HUES64 (cell line): ENCODE data around the gene PHACTR1.

ENCODE experiments used
- H3K27ac ChIP-seq: 2 replicates; pipeline ENCODE4 v1.7.0; 2013; ENCODE audit warnings: low read depth, low read length, inconsistent platforms
- H3K27me3 ChIP-seq: 2 replicates; pipeline ENCODE4 v1.6.1; 2013; ENCODE audit warnings: mild to moderate bottlenecking, low read length; ENCODE audit not compliant: insufficient read depth
- H3K36me3 ChIP-seq: 2 replicates; pipeline ENCODE4 v1.6.1; 2013; ENCODE audit warnings: mild to moderate bottlenecking, low read length; ENCODE audit not compliant: insufficient read depth
- H3K4me1 ChIP-seq: 2 replicates; pipeline ENCODE4 v1.6.1; 2013; ENCODE audit warnings: mild to moderate bottlenecking, low read length, moderate library complexity; ENCODE audit not compliant: insufficient read depth
- H3K4me3 ChIP-seq: 2 replicates; pipeline ENCODE4 v1.5.1; 2013; ENCODE audit warnings: mild to moderate bottlenecking, low read length, moderate library complexity
- H3K9ac ChIP-seq: 2 replicates; pipeline ENCODE4 v1.6.1; 2013; ENCODE audit warnings: mild to moderate bottlenecking, low read depth, low read length
- H3K9me3 ChIP-seq: 2 replicates; pipeline ENCODE4 v1.6.1; 2013; ENCODE audit warnings: low read depth, low read length; ENCODE audit not compliant: insufficient read depth
- WGBS: fragments of 150-250, 120-280 bp; methylation state at CpG from one replicate; pipeline ENCODE4 v1.1.7; 2013; ENCODE audit warnings: missing lambda C conversion rate; 5-methylcytosine and 5-hydroxymethylcytosine counted together

PHACTR1 gene

GRCh38 chr6:13250703-13251102 is 534.1 kb downstream of the PHACTR1 start:
- Histone ChIP-seq H3K27ac (no peak overlapping the region), H3K27me3 (no peaks in the 10 kb centered on the region), H3K4me1 (peaks cover 15% of the 10 kb centered on the region), H3K36me3 (no peaks in the 10 kb centered on the region), H3K9ac (no peak overlapping the region), H3K9me3 (peaks cover 5% of the 10 kb centered on the region), H3K4me3 (no peak overlapping the region)
- 86% methylated on average over 6 of the region's 6 CpGs for WGBS

- no peaks in the 10 kb centered on the region for H3K36me3 ChIP-seq
- no peak overlapping the region for H3K9ac ChIP-seq
- WGBS = 83% methylated on average over 9 of the region's 9 CpGs
- peaks cover 9% of the 10 kb centered on the region for H3K9me3 ChIP-seq
- no peak overlapping the region for H3K27ac ChIP-seq
- peaks cover 15% of the 10 kb centered on the region for H3K4me1 ChIP-seq
- H3K27me3 ChIP-seq = no peaks in the 10 kb centered on the region
- no peak overlapping the region for H3K4me3 ChIP-seq
These were observed 534.7 kb downstream of the PHACTR1 start for GRCh38 chr6:13251242-13251641.

- H3K27ac ChIP-seq = no peak overlapping the region
These were observed 536.2 kb downstream of the PHACTR1 start for GRCh38 chr6:13252790-13253189.

DNA sequence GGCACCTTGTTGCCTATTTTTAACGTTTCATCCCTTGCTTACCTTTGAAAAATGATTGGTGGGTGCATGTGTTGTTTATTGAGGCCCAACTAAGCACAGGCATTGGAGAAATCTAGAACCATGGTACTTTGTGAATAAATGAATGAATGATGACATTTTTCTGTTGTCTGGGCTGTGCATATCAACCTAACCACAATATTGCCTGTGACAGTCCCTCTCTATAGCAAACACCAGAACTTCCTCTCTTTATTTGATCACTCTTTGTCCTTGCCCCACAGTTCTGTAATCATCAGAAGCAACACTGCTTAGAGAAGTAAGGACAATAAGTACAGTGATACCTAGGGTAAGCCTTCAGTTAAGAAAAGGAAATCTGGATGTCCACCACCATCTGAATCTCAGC is 536.7 kb downstream of the PHACTR1 start:
- Histone ChIP-seq H3K9ac (no peak overlapping the region), H3K9me3 (peaks cover 9% of the 10 kb centered on the region), H3K27ac (no peak overlapping the region), H3K36me3 (no peaks in the 10 kb centered on the region), H3K4me3 (no peak overlapping the region), H3K4me1 (peaks cover 8% of the 10 kb centered on the region), H3K27me3 (no peaks in the 10 kb centered on the region)
- 91% methylated on average over 1 of the region's 1 CpG for WGBS

More at GRCh38 chr6:13252790-13253189, 536.2 kb downstream of the PHACTR1 start:
- no peaks in the 10 kb centered on the region for H3K36me3 ChIP-seq
- peaks cover 13% of the 10 kb centered on the region for H3K4me1 ChIP-seq
- no peaks in the 10 kb centered on the region for H3K27me3 ChIP-seq
- no peak overlapping the region for H3K9ac ChIP-seq
- H3K9me3 ChIP-seq = peaks cover 9% of the 10 kb centered on the region
- H3K4me3 ChIP-seq = no peak overlapping the region
- WGBS = 94% methylated on average over 5 of the region's 5 CpGs

DNA sequence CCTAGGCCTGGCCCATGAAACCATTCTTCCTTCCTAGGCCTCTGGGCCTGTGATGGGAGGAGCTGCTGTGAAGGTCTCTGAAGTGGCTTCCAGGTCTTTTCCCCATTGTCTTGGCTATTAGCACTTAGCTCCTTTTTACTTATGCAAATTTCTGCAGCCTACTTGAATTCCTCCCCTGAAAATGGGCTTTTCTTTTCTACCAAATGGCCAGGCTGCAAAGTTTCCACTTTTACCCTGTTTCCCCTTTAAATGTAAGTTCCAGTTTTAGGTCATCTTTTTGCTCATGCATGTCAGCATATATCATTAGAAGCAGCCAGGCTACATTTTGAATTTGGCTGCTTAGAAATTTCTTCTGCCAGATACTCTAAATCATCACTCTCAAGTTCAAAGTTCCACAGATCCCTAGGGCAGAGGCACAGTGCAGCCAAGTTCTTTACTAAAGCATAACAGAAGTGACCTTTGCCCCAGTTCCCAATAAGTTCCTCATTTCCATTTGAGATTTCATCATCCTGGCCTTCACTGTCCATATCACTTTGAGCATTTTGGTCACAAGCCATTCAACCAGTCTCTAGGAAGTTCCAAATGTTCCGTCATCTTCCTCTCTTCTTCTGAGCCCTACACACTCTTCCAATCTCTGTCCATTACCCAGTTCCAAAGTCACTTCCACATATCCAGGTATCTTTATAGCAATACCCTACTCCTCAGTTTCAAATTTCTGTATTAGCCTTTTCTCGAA is 539.9 kb downstream of the PHACTR1 start:
- WGBS = 97% methylated on average over 2 of the region's 2 CpGs
- H3K27ac ChIP-seq = no peak overlapping the region
- no peak overlapping the region for H3K9ac ChIP-seq
- H3K4me3 ChIP-seq = no peak overlapping the region
- H3K36me3 ChIP-seq = no peaks in the 10 kb centered on the region
- no peaks in the 10 kb centered on the region for H3K27me3 ChIP-seq
- no peaks in the 10 kb centered on the region for H3K4me1 ChIP-seq
- H3K9me3 ChIP-seq = peaks cover 9% of the 10 kb centered on the region

GRCh38 chr6:13259393-13259792 is 542.8 kb downstream of the PHACTR1 start:
- H3K9ac ChIP-seq = no peak overlapping the region
- H3K27me3 ChIP-seq = no peaks in the 10 kb centered on the region
- no peak overlapping the region for H3K4me3 ChIP-seq
- peaks cover 6% of the 10 kb centered on the region; the same call in 1 of the 2 replicates for H3K4me1 ChIP-seq
- peaks cover 9% of the 10 kb centered on the region for H3K9me3 ChIP-seq
- H3K27ac ChIP-seq = no peak overlapping the region
- H3K36me3 ChIP-seq = no peaks in the 10 kb centered on the region
- WGBS = 91% methylated on average over 2 of the region's 3 CpGs

- Histone ChIP-seq H3K36me3 (no peaks in the 10 kb centered on the region), H3K27ac (no peak overlapping the region), H3K4me3 (no peak overlapping the region), H3K4me1 (peaks cover 6% of the 10 kb centered on the region; the same call in 1 of the 2 replicates), H3K9me3 (peaks cover 9% of the 10 kb centered on the region), H3K9ac (no peak overlapping the region), H3K27me3 (no peaks in the 10 kb centered on the region)
- 84% methylated on average over 7 of the region's 7 CpGs for WGBS
These were observed 543.6 kb downstream of the PHACTR1 start for GRCh38 chr6:13260101-13260598.

DNA sequence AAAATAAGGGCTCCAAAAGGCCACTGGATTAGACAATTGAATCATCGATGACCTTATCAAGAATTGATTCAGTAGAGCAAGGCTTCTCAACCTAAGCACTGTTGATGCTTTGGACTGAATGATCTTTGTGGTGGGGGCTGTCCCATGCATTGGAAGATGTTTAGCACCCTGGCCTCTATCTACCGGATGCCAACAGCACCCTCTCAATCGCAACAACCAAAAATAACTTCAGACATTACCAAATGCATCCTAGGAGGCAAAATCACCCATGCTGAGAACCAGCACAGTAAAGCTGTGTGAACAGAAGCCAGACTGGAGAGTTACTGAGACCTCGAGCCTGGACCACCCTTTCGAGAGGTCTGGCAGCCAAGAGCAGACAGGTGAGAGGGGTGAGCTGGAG is 544.3 kb downstream of the PHACTR1 start:
- 95% methylated on average over 5 of the region's 5 CpGs for WGBS
- H3K4me3 ChIP-seq = no peak overlapping the region
- no peaks in the 10 kb centered on the region for H3K36me3 ChIP-seq
- no peak overlapping the region for H3K27ac ChIP-seq
- H3K27me3 ChIP-seq = no peaks in the 10 kb centered on the region
- peaks cover 3% of the 10 kb centered on the region for H3K9me3 ChIP-seq
- no peak overlapping the region for H3K9ac ChIP-seq
- H3K4me1 ChIP-seq = peaks cover 6% of the 10 kb centered on the region; the same call in 1 of the 2 replicates

DNA sequence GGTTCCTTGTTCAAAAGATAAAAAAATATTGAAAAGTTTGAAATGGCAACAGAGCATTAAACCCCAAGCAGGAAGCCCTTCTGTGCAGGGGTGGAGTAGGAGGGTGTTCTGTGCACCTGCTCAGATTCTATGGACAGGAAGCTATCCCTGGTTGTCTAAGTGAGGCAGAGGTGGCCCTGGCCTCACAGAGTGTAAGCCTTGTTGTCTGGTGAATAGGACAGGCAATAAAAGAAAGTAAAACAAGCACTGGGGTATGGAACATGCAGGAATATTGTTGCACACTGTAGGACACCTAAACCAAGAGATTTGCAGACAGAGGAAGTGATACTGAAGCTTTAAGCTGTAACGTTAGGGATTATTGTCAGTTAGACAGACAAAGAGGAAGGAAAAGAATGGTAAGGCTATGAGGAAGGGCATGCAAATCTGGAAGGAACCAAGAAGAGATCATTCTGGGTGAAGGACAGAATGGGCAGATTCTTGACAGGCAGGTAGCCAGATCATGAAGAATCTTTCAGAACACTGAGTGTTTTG is 545.0 kb downstream of the PHACTR1 start:
- Histone ChIP-seq H3K4me3 (no peak overlapping the region), H3K36me3 (no peaks in the 10 kb centered on the region), H3K27ac (no peak overlapping the region), H3K9me3 (no peaks in the 10 kb centered on the region), H3K27me3 (no peaks in the 10 kb centered on the region), H3K4me1 (peaks cover 6% of the 10 kb centered on the region; the same call in 1 of the 2 replicates), H3K9ac (no peak overlapping the region)
- 87% methylated on average over 1 of the region's 1 CpG for WGBS

DNA sequence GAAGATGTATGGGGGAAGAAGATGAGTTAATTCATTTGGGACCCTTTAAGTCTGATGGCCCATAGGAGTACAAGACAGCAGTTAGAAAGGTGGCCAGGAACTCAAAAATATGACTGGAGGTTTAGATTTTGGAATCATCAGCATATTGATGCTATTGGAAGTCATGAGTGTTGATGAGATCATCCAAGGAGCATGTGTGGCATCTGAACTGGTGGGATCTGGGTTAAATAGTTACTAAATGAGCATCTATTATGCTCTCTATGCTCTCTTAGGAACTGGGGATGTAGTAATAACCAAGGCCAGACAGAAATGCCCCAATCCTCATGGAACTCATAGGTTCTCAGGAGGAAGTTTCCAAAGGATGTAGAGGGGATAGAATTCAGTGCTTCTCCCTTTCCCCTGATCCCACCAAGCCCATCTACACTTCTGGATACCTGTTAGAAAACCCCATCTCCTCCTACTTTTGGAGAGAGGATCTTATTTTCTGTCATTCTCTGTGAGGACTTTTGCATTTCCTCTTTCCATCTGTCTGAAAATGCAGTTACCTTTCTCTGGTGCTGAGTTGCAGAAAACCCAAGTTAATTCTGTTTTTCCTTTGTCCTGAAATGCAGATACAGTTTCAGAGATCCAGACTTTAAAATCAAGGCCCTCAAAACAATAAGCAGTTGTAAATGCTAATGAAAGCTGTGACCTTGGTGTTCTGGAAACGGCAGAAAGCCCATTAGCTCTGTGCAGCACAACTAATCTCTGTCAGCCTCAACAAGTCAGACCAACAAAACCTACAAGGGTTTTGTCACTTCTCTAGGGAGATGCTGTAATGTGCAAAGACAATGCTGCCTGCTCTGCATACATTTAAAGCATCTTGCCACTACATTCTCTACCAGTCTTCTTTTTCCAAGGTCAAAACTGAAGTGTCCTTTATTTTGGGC is 546.0 kb downstream of the PHACTR1 start:
- H3K36me3 ChIP-seq = no peaks in the 10 kb centered on the region
- H3K4me1 ChIP-seq = peaks cover 6% of the 10 kb centered on the region; the same call in 1 of the 2 replicates
- no peaks in the 10 kb centered on the region for H3K27me3 ChIP-seq
- H3K4me3 ChIP-seq = no peak overlapping the region
- 62% methylated on average over 1 of the region's 1 CpG for WGBS
- no peaks in the 10 kb centered on the region for H3K9me3 ChIP-seq
- no peak overlapping the region for H3K27ac ChIP-seq
- H3K9ac ChIP-seq = no peak overlapping the region

- H3K9ac ChIP-seq = no peak overlapping the region
- WGBS = 97% methylated on average over 5 of the region's 6 CpGs
These were observed 547.1 kb downstream of the PHACTR1 start for GRCh38 chr6:13263669-13264068.

More at GRCh38 chr6:13263669-13264068, 547.1 kb downstream of the PHACTR1 start:
- H3K36me3 ChIP-seq = no peaks in the 10 kb centered on the region
- no peaks in the 10 kb centered on the region for H3K27me3 ChIP-seq
- H3K4me1 ChIP-seq = peaks cover 6% of the 10 kb centered on the region; the same call in 1 of the 2 replicates
- no peaks in the 10 kb centered on the region for H3K9me3 ChIP-seq
- no peak overlapping the region for H3K4me3 ChIP-seq
- no peak overlapping the region for H3K27ac ChIP-seq
